ENCODE results near the gene ARID1B.

The ARID1B gene

GRCh38 chr6:157227202-157228166 is 450.3 kb downstream of the ARID1B start:
- TF ChIP-seq CTCF (IDR thresholded peaks at IDR 0.05; ENCODE audit: extremely low read depth, missing control alignments): peak; percentile 7
- DNase-seq (ENCODE audit: low spot score): no peak

DNA sequence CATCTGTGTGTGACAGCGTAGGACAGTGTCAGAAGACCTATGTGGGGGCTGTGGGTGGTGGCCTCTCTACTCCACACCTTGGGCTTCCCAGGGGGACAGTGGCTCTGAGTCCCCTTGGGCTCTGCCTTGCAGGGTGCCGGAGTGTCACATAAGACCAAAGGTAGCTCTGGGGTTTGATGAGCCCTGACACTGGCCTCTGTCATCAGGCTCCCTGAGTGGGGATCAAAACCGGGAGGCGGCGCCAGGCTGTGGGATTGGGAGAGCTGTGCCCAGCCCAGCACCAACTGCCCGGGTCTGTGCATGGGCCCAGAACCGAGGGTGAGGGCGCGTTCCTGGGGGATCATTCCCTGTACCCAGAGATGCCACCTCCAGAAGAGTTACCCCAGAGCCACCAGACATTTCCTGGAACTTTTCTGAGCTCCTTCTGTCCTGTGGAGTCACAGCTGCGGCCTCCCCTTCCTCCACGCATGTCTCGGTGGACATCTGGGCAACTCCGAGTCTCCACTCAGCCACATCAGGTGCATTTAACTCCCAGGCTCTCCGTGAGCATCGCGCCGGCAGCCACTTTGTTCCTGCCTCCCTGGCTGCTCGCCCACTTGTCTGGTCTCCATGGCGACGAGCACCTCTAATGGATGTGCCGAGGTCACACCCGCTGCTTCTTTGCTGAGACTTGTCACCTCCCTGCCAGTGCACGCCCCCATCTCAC is 451.4 kb downstream of the ARID1B start:
- no peak for DNase-seq (ENCODE audit: low spot score)
- TF ChIP-seq CTCF (IDR thresholded peaks at IDR 0.05; ENCODE audit: extremely low read depth, missing control alignments): no peak

- DNase-seq (ENCODE audit: low spot score): no peak
- TF ChIP-seq CTCF (IDR thresholded peaks at IDR 0.05; ENCODE audit: extremely low read depth, missing control alignments): no peak
Measured at GRCh38 chr6:157229132-157229618, 452.0 kb downstream of the ARID1B start.

DNA sequence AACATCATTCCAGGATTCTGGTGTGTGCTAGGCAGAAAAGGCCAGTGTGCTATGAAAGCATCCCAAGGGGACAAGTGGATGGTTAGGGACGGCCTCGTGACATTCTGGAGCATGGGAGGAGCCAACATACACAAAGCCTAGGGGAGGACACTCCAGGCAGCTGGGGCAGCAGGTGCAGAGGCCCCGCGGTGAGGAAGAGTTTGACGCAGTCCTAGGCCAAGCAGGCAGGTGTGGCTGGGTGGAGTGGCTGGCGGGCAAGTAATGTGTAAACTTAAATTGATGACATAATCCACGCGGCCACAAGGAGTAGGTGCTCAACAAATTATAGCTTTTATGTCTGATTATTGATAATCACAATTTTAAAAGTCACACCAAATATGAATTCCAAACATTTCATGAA is 452.5 kb downstream of the ARID1B start:
- no peak for DNase-seq (ENCODE audit: low spot score)
- no peak for TF ChIP-seq CTCF (IDR thresholded peaks at IDR 0.05; ENCODE audit: extremely low read depth, missing control alignments)

DNA sequence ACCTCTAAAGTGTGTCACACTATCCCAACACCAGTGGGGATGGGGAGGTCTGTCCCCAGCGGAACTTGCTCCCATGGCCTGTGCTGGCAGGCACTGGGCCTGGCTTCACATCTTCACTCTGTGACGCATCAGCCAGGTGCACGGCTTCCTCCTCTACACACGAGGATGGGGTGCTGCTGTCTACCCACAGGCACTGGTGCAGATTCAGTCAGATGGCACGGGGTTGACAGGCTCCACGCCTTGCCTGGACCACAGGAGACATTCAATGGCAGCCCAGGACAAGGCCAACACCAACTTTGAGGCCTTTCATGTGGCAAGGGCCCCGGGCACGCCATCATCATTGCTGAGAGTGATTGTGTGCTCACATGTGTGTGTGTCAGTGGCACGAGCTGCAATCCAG is 453.7 kb downstream of the ARID1B start:
- TF ChIP-seq CTCF (IDR thresholded peaks at IDR 0.05; ENCODE audit: extremely low read depth, missing control alignments): no peak
- no peak for DNase-seq (ENCODE audit: low spot score)

GRCh38 chr6:157232161-157232895 is 455.1 kb downstream of the ARID1B start:
- no peak for DNase-seq (ENCODE audit: low spot score)
- no peak for TF ChIP-seq CTCF (IDR thresholded peaks at IDR 0.05; ENCODE audit: extremely low read depth, missing control alignments)
